ENCODE data around the gene NANOS2. TPM values are rescaled to one million over a fixed set of nuclear protein-coding genes. Genes with fewer than 3 reads are reported as not detected.

The NANOS2 gene
- total and polyA plus RNA-seq, 9 of the 15 experiments (the other 6 are each of a cell fraction or from before 2014, with no cell fraction given): not detected

GRCh38 chr19:45902651-45903625 lies 11.6 kb downstream of the NANOS2 start (continued):
- TF ChIP-seq ZBTB40 (IDR thresholded peaks at IDR 0.05) (peak; percentile 37; the same call in 1 of the 2 replicates), ZBTB40 (CRISPR knock-in tag; IDR thresholded peaks at IDR 0.05) (no peak), KDM1A (IDR thresholded peaks at IDR 0.05) (peak; percentile 85 to 94), HNRNPH1 (optimal IDR thresholded peaks at IDR 0.05; ENCODE audit: low read depth, low read length) (no peak), MEIS2 (IDR thresholded peaks at IDR 0.05; ENCODE audit: partially characterized antibody) (peak; percentile 99), MYNN (IDR thresholded peaks at IDR 0.05) (0 out of 2 replicates have a peak, but pooled peaks have one; percentile 14), MYNN (CRISPR knock-in tag; IDR thresholded peaks at IDR 0.05) (no peak), POLR2A (conservative IDR thresholded peaks at IDR 0.05) (peak; percentile 73)
- TF ChIP-seq, protein P1, sequence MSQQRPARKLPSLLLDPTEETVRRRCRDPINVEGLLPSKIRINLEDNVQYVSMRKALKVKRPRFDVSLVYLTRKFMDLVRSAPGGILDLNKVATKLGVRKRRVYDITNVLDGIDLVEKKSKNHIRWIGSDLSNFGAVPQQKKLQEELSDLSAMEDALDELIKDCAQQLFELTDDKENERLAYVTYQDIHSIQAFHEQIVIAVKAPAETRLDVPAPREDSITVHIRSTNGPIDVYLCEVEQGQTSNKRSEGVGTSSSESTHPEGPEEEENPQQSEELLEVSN (IDR thresholded peaks at IDR 0.05; ENCODE audit: borderline replicate concordance in 1 of 2, extremely low read depth in 1 of 2, insufficient read depth in 1 of 2, insufficient read length in 1 of 2, low read depth in 1 of 2, low read length in 1 of 2, poor library complexity in 1 of 2, severe bottlenecking in 1 of 2): peak; percentile 46 to 56

All from K562 (cell line).